ENCODE measurements around the gene NDUFAF2. TPM values are rescaled to one million over a fixed set of nuclear protein-coding genes. Genes with fewer than 3 reads are reported as not detected.
"Not testable (repeated sequence)": the region's sequence is repeated elsewhere in the genome, so short reads cannot be mapped to it uniquely, and the experiment has no call there.

NDUFAF2 gene
- total RNA-seq, 1 donor from 2014 or later, result 38.3 TPM

DNA sequence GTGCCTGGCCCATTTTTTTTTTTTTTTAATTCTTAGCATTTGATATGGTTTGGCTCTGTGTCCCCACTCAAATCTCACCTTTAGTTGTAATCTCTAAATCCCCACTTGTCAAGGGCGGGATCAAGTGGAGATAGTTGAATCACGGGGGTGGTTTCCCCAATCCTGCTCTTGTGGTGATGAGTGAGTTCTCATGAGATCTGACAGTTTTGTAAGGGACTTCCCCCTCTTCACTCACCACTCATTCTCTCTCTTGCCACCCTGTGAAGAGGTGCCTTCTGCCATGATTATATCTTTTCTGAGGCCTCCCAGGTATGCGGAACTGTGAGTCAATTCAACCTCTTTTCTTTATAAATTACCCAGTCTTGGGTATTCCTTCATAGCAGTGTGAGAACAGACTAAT, 27.2 kb downstream of the NDUFAF2 start:
- TF ChIP-seq, protein P1, sequence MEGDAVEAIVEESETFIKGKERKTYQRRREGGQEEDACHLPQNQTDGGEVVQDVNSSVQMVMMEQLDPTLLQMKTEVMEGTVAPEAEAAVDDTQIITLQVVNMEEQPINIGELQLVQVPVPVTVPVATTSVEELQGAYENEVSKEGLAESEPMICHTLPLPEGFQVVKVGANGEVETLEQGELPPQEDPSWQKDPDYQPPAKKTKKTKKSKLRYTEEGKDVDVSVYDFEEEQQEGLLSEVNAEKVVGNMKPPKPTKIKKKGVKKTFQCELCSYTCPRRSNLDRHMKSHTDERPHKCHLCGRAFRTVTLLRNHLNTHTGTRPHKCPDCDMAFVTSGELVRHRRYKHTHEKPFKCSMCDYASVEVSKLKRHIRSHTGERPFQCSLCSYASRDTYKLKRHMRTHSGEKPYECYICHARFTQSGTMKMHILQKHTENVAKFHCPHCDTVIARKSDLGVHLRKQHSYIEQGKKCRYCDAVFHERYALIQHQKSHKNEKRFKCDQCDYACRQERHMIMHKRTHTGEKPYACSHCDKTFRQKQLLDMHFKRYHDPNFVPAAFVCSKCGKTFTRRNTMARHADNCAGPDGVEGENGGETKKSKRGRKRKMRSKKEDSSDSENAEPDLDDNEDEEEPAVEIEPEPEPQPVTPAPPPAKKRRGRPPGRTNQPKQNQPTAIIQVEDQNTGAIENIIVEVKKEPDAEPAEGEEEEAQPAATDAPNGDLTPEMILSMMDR (IDR thresholded peaks at IDR 0.05), result no peak
- H3K27me3 ChIP-seq, result no peaks in the 10 kb centered on the region
- H3K27ac ChIP-seq, result no peak overlapping the region
- no peaks in the 10 kb centered on the region for H3K4me1 ChIP-seq
- H3K36me3 ChIP-seq, result no peaks in the 10 kb centered on the region
- no peak overlapping the region for H3K4me3 ChIP-seq
- intact Hi-C loops (cut with DNase I), result no loop called here
- DNase-seq (ENCODE audit: low spot score in 2 of 2), result no peak
- peaks cover 0 to 24% of the 10 kb centered on the region in 2 donors for H3K9me3 ChIP-seq

DNA sequence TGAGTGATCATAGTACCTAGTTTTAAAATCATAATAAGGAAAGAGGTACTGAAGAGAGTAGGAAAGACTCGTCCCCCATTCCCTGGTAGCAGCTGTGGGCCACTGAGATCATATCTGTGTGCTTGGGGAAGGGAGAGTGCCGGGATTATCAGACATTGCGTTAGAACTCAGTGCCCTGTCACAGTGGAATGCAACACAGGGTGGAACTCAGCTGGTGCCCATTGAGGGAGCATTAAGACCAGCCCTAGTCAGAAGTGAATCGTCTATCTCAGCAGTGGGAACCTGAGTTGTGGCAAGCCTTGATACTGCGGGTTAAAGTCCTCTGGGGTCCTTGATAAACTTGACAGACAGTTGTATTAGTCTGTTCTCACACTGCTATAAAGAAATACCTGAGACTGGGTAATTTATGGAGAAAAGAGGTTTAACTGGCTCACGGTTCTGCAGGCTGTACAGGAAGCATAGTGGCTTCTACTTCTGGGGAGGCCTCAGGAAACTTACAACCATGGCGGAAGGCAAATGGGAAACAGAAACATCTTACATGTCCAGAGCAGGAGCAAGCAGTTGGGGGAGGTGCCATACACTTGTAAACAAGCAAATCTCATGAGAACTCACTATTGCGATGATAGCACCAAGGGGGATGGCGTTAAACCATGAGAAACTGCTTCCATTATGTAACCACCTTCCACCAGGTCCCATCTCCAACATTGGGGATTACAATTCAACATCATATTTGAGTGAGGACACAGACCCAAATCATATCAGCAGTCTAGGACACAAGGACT, 33.1 kb downstream of the NDUFAF2 start:
- no peaks in the 10 kb centered on the region for H3K36me3 ChIP-seq
- H3K27ac ChIP-seq, result no peak overlapping the region
- intact Hi-C loops (cut with DNase I), result no loop called here
- TF ChIP-seq, protein P1 (IDR thresholded peaks at IDR 0.05), result no peak
- no peaks in the 10 kb centered on the region for H3K9me3 ChIP-seq
- no peak overlapping the region for H3K4me3 ChIP-seq
- no peak for DNase-seq (ENCODE audit: low spot score in 2 of 2)
- H3K4me1 ChIP-seq, result no peaks in the 10 kb centered on the region
- no peaks in the 10 kb centered on the region for H3K27me3 ChIP-seq

DNA sequence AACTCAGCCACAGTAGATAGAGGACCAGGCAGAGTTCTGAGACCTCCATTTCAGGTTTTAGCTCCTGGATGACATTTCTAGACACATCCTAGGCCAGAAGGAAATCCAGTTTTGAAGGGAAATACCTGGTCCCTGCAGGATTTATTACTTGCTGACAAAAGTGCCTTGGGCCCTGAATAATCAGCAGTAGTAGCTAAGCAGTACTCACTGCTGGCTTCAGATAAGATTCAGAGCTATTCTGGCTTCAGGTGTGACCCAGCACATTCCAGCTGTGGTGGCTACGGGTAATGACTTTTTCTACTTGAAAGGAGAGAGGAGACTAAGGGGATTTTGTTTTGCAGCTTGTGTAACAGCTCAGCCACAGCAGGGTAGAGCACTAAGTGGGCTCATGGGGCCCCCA, 34.0 kb downstream of the NDUFAF2 start:
- Histone ChIP-seq H3K36me3 (no peaks in the 10 kb centered on the region), H3K4me1 (no peaks in the 10 kb centered on the region), H3K27ac (no peak overlapping the region), H3K27me3 (no peaks in the 10 kb centered on the region), H3K9me3 (no peaks in the 10 kb centered on the region), H3K4me3 (no peak overlapping the region)
- intact Hi-C loops (cut with DNase I), result no loop called here
- no peak for DNase-seq (ENCODE audit: low spot score in 2 of 2)
- TF ChIP-seq, protein P1 (IDR thresholded peaks at IDR 0.05), result no peak

DNA sequence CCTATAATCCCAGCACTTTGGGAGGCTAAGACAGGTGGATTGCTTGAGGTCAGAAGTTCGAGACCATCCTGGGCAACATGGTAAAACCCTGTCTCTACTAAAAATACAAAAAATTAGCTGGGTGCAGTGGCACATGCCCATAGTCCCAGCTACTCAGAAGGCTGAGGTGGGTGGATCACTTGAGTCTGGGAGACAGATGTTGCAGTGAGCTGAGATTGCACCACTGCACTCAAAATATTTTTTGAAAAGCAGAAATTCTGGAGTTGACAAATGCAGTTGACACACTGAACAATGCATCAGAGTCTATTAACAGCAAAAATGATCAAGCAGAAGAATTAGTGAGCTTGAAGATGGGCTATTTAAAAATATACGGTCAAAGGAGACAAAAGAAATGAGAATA, 35.5 kb downstream of the NDUFAF2 start:
- no peak overlapping the region for H3K4me3 ChIP-seq
- intact Hi-C loops (cut with DNase I), result no loop called here
- TF ChIP-seq, protein P1 (IDR thresholded peaks at IDR 0.05), result no peak
- H3K9me3 ChIP-seq, result peaks cover 0 to 3% of the 10 kb centered on the region in 2 donors
- no peak for DNase-seq (ENCODE audit: low spot score in 2 of 2)
- no peaks in the 10 kb centered on the region for H3K27me3 ChIP-seq
- H3K36me3 ChIP-seq, result no peaks in the 10 kb centered on the region
- H3K4me1 ChIP-seq, result no peaks in the 10 kb centered on the region
- no peak overlapping the region for H3K27ac ChIP-seq

DNA sequence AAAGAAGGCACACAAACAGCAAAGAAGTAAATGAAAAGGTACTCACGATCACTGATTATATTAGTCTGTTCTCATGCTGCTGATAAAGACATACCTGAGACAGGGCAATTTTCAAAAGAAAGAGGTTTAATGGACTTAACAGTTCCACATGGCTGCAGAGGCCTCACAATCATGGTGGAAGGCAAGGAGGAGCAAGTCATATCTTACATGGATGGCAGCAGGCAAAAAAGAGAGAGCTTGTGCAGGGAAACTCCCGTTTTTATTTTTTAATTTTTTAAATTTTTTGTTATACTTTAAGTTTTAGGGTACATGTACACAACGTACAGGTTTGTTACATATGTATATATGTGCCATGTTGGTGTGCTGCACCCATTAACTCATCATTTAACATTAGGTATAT, 37.1 kb downstream of the NDUFAF2 start:
- H3K4me3 ChIP-seq; H3K27me3 ChIP-seq; DNase-seq (ENCODE audit: low spot score in 2 of 2); intact Hi-C loops (cut with DNase I); H3K36me3 ChIP-seq; H3K4me1 ChIP-seq; H3K9me3 ChIP-seq; H3K27ac ChIP-seq: not testable (repeated sequence)

DNA sequence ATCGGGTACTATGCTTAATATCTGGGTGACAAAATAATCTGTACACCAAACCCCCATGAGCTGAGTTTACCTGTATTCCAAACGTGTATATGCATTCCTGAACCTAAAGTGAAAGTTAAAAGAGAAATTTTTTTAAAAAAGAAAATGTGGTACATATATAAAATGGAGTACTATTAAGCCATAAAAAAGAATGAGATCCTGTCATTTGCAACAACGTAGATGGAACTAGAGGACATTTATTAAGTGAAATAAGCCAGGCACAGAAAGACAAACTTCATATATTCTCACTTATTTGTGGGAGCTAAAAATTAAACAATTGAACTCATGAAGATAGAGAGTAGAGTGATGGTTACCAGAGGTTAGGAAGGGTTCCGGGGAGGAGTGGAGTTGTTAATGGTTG, 44.8 kb downstream of the NDUFAF2 start:
- intact Hi-C loops (cut with DNase I), result no loop called here
- Histone ChIP-seq H3K27me3 (no peaks in the 10 kb centered on the region), H3K4me1 (peaks cover 0 to 18% of the 10 kb centered on the region in 2 donors), H3K4me3 (no peak overlapping the region), H3K9me3 (peaks cover 0 to 20% of the 10 kb centered on the region in 2 donors), H3K27ac (no peak overlapping the region), H3K36me3 (no peaks in the 10 kb centered on the region)
- no peak for DNase-seq (ENCODE audit: low spot score in 2 of 2)
- TF ChIP-seq, protein P1 (IDR thresholded peaks at IDR 0.05), result no peak
